K562 (cell line): ENCODE results near the gene HNRNPA2B1. TPM values are rescaled to one million over a fixed set of nuclear protein-coding genes. Genes with fewer than 3 reads are reported as not detected.
A peak's percentile ranks its signal among the peaks of the same experiment; 100 is the strongest.

Experiments
- ATAC-seq: fragments of 200-7000 bp; cut with Tn5 transposase; 3 replicates; pipeline ENCODE4 v1.9.1; 2020; ENCODE audit warnings: moderate library complexity
- BruUV-seq: library from RNA; stranded (reverse); fragments of 400-500 nt; replicated peaks from 2 replicates; lab custom pipeline; 2021; lab: Mats Ljungman, UMichigan
- CTCF ChIA-PET: fragments of 300-600 bp; formaldehyde crosslinking; extraction: SDS; loops from one replicate; lab custom pipeline; 2021; ENCODE audit warnings: low intra/inter-chr PET ratio; lab: Yijun Ruan, JAX
- POLR2A ChIA-PET: fragments of 300-600, 350-650 bp; sonication (Branson Sonifier 250); formaldehyde crosslinking; extraction: SDS; loops from one replicate; lab custom pipeline; 2021; ENCODE audit warnings: antibody characterized with exemption, inconsistent platforms; lab: Yijun Ruan, JAX
- DNase-seq, 4 experiments: peaks; one replicate each; pipeline versions ENCODE4 v3.0.0 to v3.0.0-alpha.2; 2011 to 2018; ENCODE audit warnings: low spot score in 3 of 4, mixed read lengths in 3 of 4; ENCODE audit errors: extremely low read depth in 1 of 4
- FAIRE-seq: peaks from 2 replicates; lab custom pipeline; 2011; peaks lifted over from hg19 to GRCh38; lab: Jason Lieb, UNC
- H2AFZ ChIP-seq: 2 replicates; pipeline ENCODE4 v1.6.0; 2011; ENCODE audit warnings: low read depth, low read length, control low read depth, inconsistent platforms
- H3K27ac ChIP-seq: fragments of 200-600 bp; 3 replicates; pipeline ENCODE4 v1.8.0; 2011; ENCODE audit warnings: low read depth, mild to moderate bottlenecking, control low read depth, inconsistent platforms, low read length, moderate library complexity, mixed read lengths; ENCODE audit errors: extremely low read depth
- H3K27me3 ChIP-seq, 2 experiments: fragments of 300-600 bp in 1 of 2; 2 replicates in 1 of 2; 3 replicates in 1 of 2; pipeline versions ENCODE4 v1.6.0 to v1.8.0; 2011; ENCODE audit warnings: inconsistent platforms in 2 of 2, low read length in 2 of 2, mild to moderate bottlenecking in 1 of 2, mixed read lengths in 1 of 2, moderate library complexity in 1 of 2; ENCODE audit not compliant: control insufficient read depth in 2 of 2, insufficient read depth in 2 of 2
- H3K36me3 ChIP-seq: fragments of 300-600 bp; 3 replicates; pipeline ENCODE4 v1.8.0; 2011; ENCODE audit warnings: mild to moderate bottlenecking, low read length, inconsistent platforms; ENCODE audit not compliant: control insufficient read depth, insufficient read depth
- H3K4me1 ChIP-seq, 2 experiments: fragments of 200-600 bp in 1 of 2; replicated peaks in 1 of 2; 2 replicates in 1 of 2; 3 replicates in 1 of 2; pipeline versions ENCODE4 v1.5.1 to v1.8.0; 2011; ENCODE audit warnings: inconsistent platforms in 2 of 2, low read length in 2 of 2, mild to moderate bottlenecking in 1 of 2, mixed read lengths in 1 of 2, moderate library complexity in 1 of 2; ENCODE audit not compliant: control insufficient read depth in 2 of 2, insufficient read depth in 2 of 2
- H3K4me2 ChIP-seq: 2 replicates; pipeline ENCODE4 v1.6.1; 2011; ENCODE audit warnings: low read length, control low read depth, inconsistent platforms, mixed read lengths; ENCODE audit not compliant: insufficient read depth
- H3K4me3 ChIP-seq: fragments of 200-600 bp; sonication (generic), shearing (Covaris generic); 2 replicates; pipeline ENCODE4 v1.5.1; 2016; ENCODE audit warnings: control low read depth, inconsistent platforms
- H3K79me2 ChIP-seq: fragments of 200-600 bp; 3 replicates; pipeline ENCODE4 v1.8.0; 2011; ENCODE audit warnings: low read length, inconsistent platforms; ENCODE audit not compliant: control insufficient read depth, insufficient read depth
- H3K9ac ChIP-seq, 2 experiments: 2 replicates each; pipeline versions ENCODE4 v1.6.0 to v1.6.1; 2011; ENCODE audit warnings: low read depth in 2 of 2, low read length in 2 of 2, control low read depth in 1 of 2, inconsistent platforms in 1 of 2, mild to moderate bottlenecking in 1 of 2, mixed read lengths in 1 of 2; ENCODE audit not compliant: insufficient read depth in 1 of 2
- H3K9me1 ChIP-seq: one replicate; pipeline ENCODE4 v1.6.0; 2011; ENCODE audit warnings: inconsistent platforms, mild to moderate bottlenecking, low read length, moderate library complexity; ENCODE audit not compliant: control insufficient read depth, insufficient read depth
- H3K9me3 ChIP-seq: replicated peaks from 2 replicates; pipeline ENCODE4 v1.5.1; 2011; ENCODE audit warnings: low read depth, low read length, inconsistent platforms; ENCODE audit not compliant: control insufficient read depth, insufficient read depth
- H4K20me1 ChIP-seq: replicated peaks from 2 replicates; pipeline ENCODE4 v1.6.1; 2011; ENCODE audit warnings: low read length, inconsistent platforms, mixed read lengths; ENCODE audit not compliant: control insufficient read depth, insufficient read depth
- ATF4 ChIP-seq: fragments of 450-650 bp; formaldehyde crosslinking; IDR thresholded peaks from 2 replicates; pipeline ENCODE4 v1.4.0; 2022; ENCODE audit warnings: mild to moderate bottlenecking, moderate library complexity
- EWSR1 ChIP-seq: fragments of 450-650 bp; IDR thresholded peaks from 2 replicates; pipeline ENCODE4 v1.6.1; 2018; ENCODE audit warnings: borderline replicate concordance, mild to moderate bottlenecking, low read depth, moderate library complexity; ENCODE audit not compliant: partially characterized antibody
- HDAC1 ChIP-seq, 2 experiments: fragments of 450-650 bp; IDR thresholded peaks; 2 replicates each; pipeline ENCODE4 v1.6.1; 2016 to 2017; ENCODE audit warnings: inconsistent platforms in 1 of 2, mild to moderate bottlenecking in 1 of 2, moderate library complexity in 1 of 2
- HNRNPUL1 ChIP-seq: fragments of 200-400 bp; formaldehyde crosslinking; IDR thresholded peaks from 2 replicates; pipeline ENCODE4 v1.6.1; 2017; ENCODE audit warnings: low read length
- L3MBTL2 ChIP-seq: fragments of 450-650 bp; IDR thresholded peaks from 2 replicates; pipeline ENCODE4 v1.6.1; 2016; ENCODE audit warnings: mild to moderate bottlenecking, moderate library complexity
- MAZ ChIP-seq, 2 experiments: fragments of 450-650 bp in 1 of 2; sonication (generic) in 1 of 2; formaldehyde crosslinking; IDR thresholded peaks in 1 of 2; conservative IDR thresholded peaks in 1 of 2; 2 replicates each; pipeline versions ENCODE4 v1.4.0 to v1.5.0; 2020; ENCODE audit warnings: mild to moderate bottlenecking in 1 of 2, missing genetic modification reagents in 1 of 2
- MYBL2 ChIP-seq, 2 experiments: fragments of 450-650 bp in 1 of 2; sonication (generic) in 1 of 2; formaldehyde crosslinking in 1 of 2; IDR thresholded peaks; 2 replicates each; pipeline versions ENCODE4 v1.6.1 to v1.8.1; 2017 to 2022; ENCODE audit warnings: borderline replicate concordance in 1 of 2, inconsistent platforms in 1 of 2, low read depth in 1 of 2, mild to moderate bottlenecking in 1 of 2, missing genetic modification reagents in 1 of 2, moderate library complexity in 1 of 2
- PBX2 ChIP-seq, 2 experiments: IDR thresholded peaks in 1 of 2; conservative IDR thresholded peaks in 1 of 2; 2 replicates each; pipeline ENCODE4 v1.6.1; 2016; ENCODE audit warnings: low read depth in 2 of 2, mild to moderate bottlenecking in 1 of 2, missing compliant biosample characterization in 1 of 2, missing genetic modification characterization in 1 of 2, moderate library complexity in 1 of 2
- POLR2AphosphoS5 ChIP-seq: IDR thresholded peaks from 2 replicates; pipeline ENCODE4 v1.6.1; 2011; ENCODE audit warnings: mild to moderate bottlenecking, low read depth, low read length, moderate library complexity; ENCODE audit not compliant: control insufficient read depth, insufficient read depth
- SMARCA4 ChIP-seq: fragments of 450-650 bp; IDR thresholded peaks from 2 replicates; pipeline ENCODE4 v1.6.1; 2016
- TAL1 ChIP-seq: fragments of 450-650 bp; IDR thresholded peaks from 2 replicates; pipeline ENCODE4 v1.6.1; 2016; ENCODE audit warnings: mild to moderate bottlenecking
- ZSCAN32 ChIP-seq: fragments of 450-650 bp; formaldehyde crosslinking; IDR thresholded peaks from 2 replicates; pipeline ENCODE4 v1.4.0; 2020; ENCODE audit warnings: mild to moderate bottlenecking, moderate library complexity
- WGBS: fragments of 100-300 bp; shearing (Covaris generic); methylation state at CpG from one replicate; pipeline ENCODE4 v1.1.6; 2016; ENCODE audit warnings: low coverage, mixed read lengths; ENCODE audit not compliant: insufficient coverage; ENCODE audit errors: missing lambda C conversion rate; 5-methylcytosine and 5-hydroxymethylcytosine counted together
- in situ Hi-C: fragments of 300-500 bp; cut with MboI; formaldehyde crosslinking; loops from 4 replicates; pipeline ENCODE4 v1.15.0; 2018; ENCODE audit warnings: inconsistent platforms, mixed read lengths
- intact Hi-C: fragments of 100-400 bp; cut with micrococcal nuclease; formaldehyde crosslinking; loops from 2 replicates; pipeline ENCODE4 v1.14.2; 2022
- polyA plus RNA-seq, 8 experiments: library from polyadenylated mRNA; depleted of rRNA in 4 of 8; stranded (reverse) in 5 of 8; unstranded in 3 of 8; fragments of >200 nt; fragmentation: Nextera tagmentation in 2 of 8; fragmentation: Illumina TruSeq in 1 of 8; extraction: Ambion mirVana in 2 of 8; extraction: Trizol in 1 of 8; gene quantifications; 2 replicates each; pipeline versions ENCODE4 v1.2.1 to v1.2.3, GENCODE V29; 2011 to 2014; ENCODE audit warnings: inconsistent platforms in 1 of 8, missing spikeins in 1 of 8
- total RNA-seq, 7 experiments: library from RNA; depleted of rRNA in 6 of 7; stranded (reverse); fragments of >200 nt in 6 of 7; fragmentation: Illumina TruSeq in 2 of 7; extraction: Trizol in 2 of 7; gene quantifications; 2 replicates each; pipeline versions ENCODE4 v1.2.1 to v1.2.3, GENCODE V29; 2011 to 2021; ENCODE audit warnings: low replicate concordance in 1 of 7
- TF ChIP-seq, protein P1 (sequence below): IDR thresholded peaks from 2 replicates; pipeline ENCODE4 v1.6.1; 2012; ENCODE audit warnings: low read depth, low read length, improper control_type of control experiment, borderline replicate concordance

The HNRNPA2B1 gene
- total and polyA plus RNA-seq, 9 of the 15 experiments (the other 6 are each of a cell fraction or from before 2014, with no cell fraction given), result 630 to 1,989 (median 865) TPM

- in situ Hi-C loops, result loop anchor here (5.0 kb wide), 1 partner anchor 89 kb away; no protein-coding TSS in a partner anchor
- peaks cover 93% of the 10 kb centered on the region for H3K79me2 ChIP-seq
- H3K9me3 ChIP-seq, result no peaks in the 10 kb centered on the region
- ATAC-seq (no peak), FAIRE-seq (no peak), DNase-seq (peak in 1 of 4 experiments; percentile 47)
- 0% methylated on average over 6 of the region's 6 CpGs for WGBS
- H3K4me1 ChIP-seq, result peaks cover 3 to 30% of the 10 kb centered on the region in 2 experiments; a peak in 3 of 5 replicates
- peak overlapping the region; percentile 76 for H3K4me3 ChIP-seq
- H3K27me3 ChIP-seq, result no peaks in the 10 kb centered on the region
- H2AFZ ChIP-seq, result no peak overlapping the region
- peaks cover 62% of the 10 kb centered on the region for H4K20me1 ChIP-seq
- no TSS peak for BruUV-seq
- H3K9ac ChIP-seq, result peak overlapping the region in 1 of 2 experiments; percentile 99; a peak in 3 of 4 replicates
- peaks cover 70% of the 10 kb centered on the region for H3K36me3 ChIP-seq
- peak overlapping the region; percentile 89 for H3K4me2 ChIP-seq
- intact Hi-C loops, result no loop called here
- H3K27ac ChIP-seq, result peak overlapping the region; percentile 97
- H3K9me1 ChIP-seq, result no peaks in the 10 kb centered on the region
- ChIA-PET CTCF (interaction anchor here (0.7 to 1.7 kb wide), 2 partner anchors 81 to 107 kb away, joined by 3 to 10 read pairs; no protein-coding TSS in a partner anchor), POLR2A (interaction anchor here (0.6 to 5.1 kb wide), 28 partner anchors 7 to 495 kb away, joined by 3 to 80 read pairs (median 5); partner anchors contain the start of gene NFE2L3)
- TF ChIP-seq SMARCA4 (0 out of 2 replicates have a peak, but pooled peaks have one; percentile 10), EWSR1 (peak; percentile 19), MAZ (CRISPR knock-in tag; conservative IDR thresholded peaks at IDR 0.05 in 1 of 2, IDR thresholded peaks at IDR 0.05 in 1 of 2) (peak in 1 of 2 experiments; percentile 34; a peak in 1 of 4 replicates), MYBL2 (IDR thresholded peaks at IDR 0.05; ENCODE audit: low read depth) (no peak), MYBL2 (CRISPR knock-in tag; IDR thresholded peaks at IDR 0.05; ENCODE audit: borderline replicate concordance) (no peak), HNRNPUL1 (peak; percentile 84; the same call in 1 of the 2 replicates), TAL1 (0 out of 2 replicates have a peak, but pooled peaks have one; percentile 4), HDAC1 (IDR thresholded peaks at IDR 0.05) (0 out of 4 replicates have a peak, but pooled peaks of 1 of the 2 experiments have one; percentile 17), PBX2 (CRISPR knock-in tag; IDR thresholded peaks at IDR 0.05; ENCODE audit: low read depth) (no peak), PBX2 (tag; conservative IDR thresholded peaks at IDR 0.05; ENCODE audit: low read depth) (no peak), L3MBTL2 (0 out of 2 replicates have a peak, but pooled peaks have one; percentile 8), POLR2AphosphoS5 (peak; percentile 37; the same call in 1 of the 2 replicates), ZSCAN32 (CRISPR knock-in tag) (no peak), ATF4 (no peak)
- TF ChIP-seq, protein P1, sequence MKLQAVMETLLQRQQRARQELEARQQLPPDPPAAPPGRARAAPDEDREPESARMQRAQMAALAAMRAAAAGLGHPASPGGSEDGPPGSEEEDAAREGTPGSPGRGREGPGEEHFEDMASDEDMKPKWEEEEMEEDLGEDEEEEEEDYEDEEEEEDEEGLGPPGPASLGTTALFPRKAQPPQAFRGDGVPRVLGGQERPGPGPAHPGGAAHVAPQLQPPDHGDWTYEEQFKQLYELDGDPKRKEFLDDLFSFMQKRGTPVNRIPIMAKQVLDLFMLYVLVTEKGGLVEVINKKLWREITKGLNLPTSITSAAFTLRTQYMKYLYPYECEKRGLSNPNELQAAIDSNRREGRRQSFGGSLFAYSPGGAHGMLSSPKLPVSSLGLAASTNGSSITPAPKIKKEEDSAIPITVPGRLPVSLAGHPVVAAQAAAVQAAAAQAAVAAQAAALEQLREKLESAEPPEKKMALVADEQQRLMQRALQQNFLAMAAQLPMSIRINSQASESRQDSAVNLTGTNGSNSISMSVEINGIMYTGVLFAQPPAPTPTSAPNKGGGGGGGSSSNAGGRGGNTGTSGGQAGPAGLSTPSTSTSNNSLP, result peak; percentile 78; the same call in 1 of the 2 replicates
Observed at GRCh38 chr7:26198133-26198780, 2.3 kb downstream of the HNRNPA2B1 start.
